ENCODE data around the gene SLC39A9. TPM values are rescaled to one million over a fixed set of nuclear protein-coding genes. Genes with fewer than 3 reads are reported as not detected.
A peak's percentile ranks its signal among the peaks of the same experiment; 100 is the strongest.

The SLC39A9 gene
- total and polyA plus RNA-seq, 2 of the 4 experiments (the other 2 are of a cell fraction) = 41.4 to 168 TPM

DNA sequence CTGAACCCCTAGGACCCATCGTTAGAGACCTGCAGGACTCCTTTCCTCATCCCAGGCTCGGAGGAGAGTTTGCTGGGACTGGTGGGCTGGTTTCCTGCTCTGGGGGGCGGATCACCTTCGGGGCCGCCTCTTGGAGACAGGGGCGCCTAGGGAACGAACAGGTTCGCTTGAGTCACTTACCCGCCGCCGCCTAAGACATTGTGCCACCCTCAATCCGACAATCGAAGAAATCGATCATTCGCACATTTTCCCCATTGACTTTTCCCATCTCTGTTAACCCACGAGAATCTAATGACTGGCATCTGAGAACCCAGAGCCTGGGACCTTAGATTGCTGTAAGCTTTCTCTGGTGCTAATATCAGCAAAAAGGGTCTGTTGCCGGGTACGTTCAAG, 322 bp downstream of the SLC39A9 start:
- peak overlapping the region; percentile 94 for H3K4ac ChIP-seq (ENCODE audit: low read depth, low read length)
- peaks cover 25% of the 10 kb centered on the region for H4K20me1 ChIP-seq (ENCODE audit: insufficient read depth, low read length)
- peak overlapping the region; percentile 73 for H2BK5ac ChIP-seq (ENCODE audit: low read depth, low read length, poor library complexity, severe bottlenecking)
- peak overlapping the region; percentile 94 for H3K27ac ChIP-seq (ENCODE audit: insufficient read depth, low read length)
- H4K8ac ChIP-seq (ENCODE audit: low read depth in 2 of 2, low read length in 2 of 2) = peak overlapping the region; percentile 58 to 98
- H3K23ac ChIP-seq (ENCODE audit: low read depth, low read length) = peak overlapping the region; percentile 89
- WGBS, 2 experiments (ENCODE audit: extremely low coverage in 2 of 2, insufficient read length in 1 of 2) = no CpG with 5 or more reads among the region's 18 CpGs
- intact Hi-C loops (cut with micrococcal nuclease) (loop anchor here (1.0 to 2.0 kb wide), 2 partner anchors 61 to 156 kb away; no protein-coding TSS in a partner anchor), in situ Hi-C loops (cut with MboI; ENCODE audit: low sequenced_read_pairs) (no loop called here), dilution Hi-C loops (cut with HindIII; ENCODE audit: low sequenced_read_pairs, unreplicated experiment) (no loop called here)
- CTCF ChIA-PET = no interaction called here
- H2BK20ac ChIP-seq (ENCODE audit: low read depth, low read length) = no peak overlapping the region
- peak overlapping the region; percentile 41; the same call in 1 of the 2 replicates for H2BK120ac ChIP-seq (ENCODE audit: low read depth, low read length)
- H3K9ac ChIP-seq (ENCODE audit: low read depth, low read length) = peak overlapping the region; percentile 96
- peak overlapping the region; percentile 95 for H4K91ac ChIP-seq (ENCODE audit: insufficient read depth, low read depth, low read length)
- ATAC-seq (ENCODE audit: low read depth) (peak; percentile 27), DNase-seq (no peak)
- POLR2A ChIA-PET (ENCODE audit: unreplicated experiment) = interaction anchor here (0.7 kb wide), 1 partner anchor 80 kb away, joined by 3 read pairs; no protein-coding TSS in a partner anchor
- peak overlapping the region; percentile 65 for H2AK5ac ChIP-seq (ENCODE audit: low read depth, low read length)
- H3K18ac ChIP-seq (ENCODE audit: low read depth, low read length) = peak overlapping the region; percentile 84
- no peaks in the 10 kb centered on the region for H3K27me3 ChIP-seq (ENCODE audit: control insufficient read depth, insufficient read depth, low read length)
- peak overlapping the region; percentile 57 for H3K4me3 ChIP-seq (ENCODE audit: insufficient read depth, low read depth, low read length)
- H3K9me1 ChIP-seq (ENCODE audit: insufficient read depth, low read length) = peaks cover 9% of the 10 kb centered on the region
- no peaks in the 10 kb centered on the region for H3K9me3 ChIP-seq (ENCODE audit: control insufficient read depth, insufficient read depth, low read length)
- peaks cover 7% of the 10 kb centered on the region for H3K36me3 ChIP-seq (ENCODE audit: control insufficient read depth, insufficient read depth, low read length)
- H2BK15ac ChIP-seq (ENCODE audit: low read depth, low read length) = peak overlapping the region; percentile 41; the same call in 1 of the 3 replicates
- peak overlapping the region; percentile 84 for H2AFZ ChIP-seq (replicated peaks; ENCODE audit: low read length, poor library complexity)
- peak overlapping the region; percentile 86 for H3K4me2 ChIP-seq (ENCODE audit: low read depth, low read length)
- H3K14ac ChIP-seq (replicated peaks; ENCODE audit: low read depth, low read length) = peak overlapping the region; percentile 95
- H4K5ac ChIP-seq (ENCODE audit: low read depth, low read length) = peak overlapping the region; percentile 98
- TSS peak; percentile 97 for BruUV-seq (replicated peaks)
- TF ChIP-seq RFX5 (IDR thresholded peaks at IDR 0.05; ENCODE audit: low read depth, low read length) (no peak), SMC3 (IDR thresholded peaks at IDR 0.05; ENCODE audit: low read depth, low read length) (no peak), CEBPB (IDR thresholded peaks at IDR 0.05; ENCODE audit: low read depth, low read length) (no peak), MAFK (IDR thresholded peaks at IDR 0.05; ENCODE audit: low read depth, low read length) (no peak), BHLHE40 (IDR thresholded peaks at IDR 0.05; ENCODE audit: low read depth, low read length) (no peak), RAD21 (IDR thresholded peaks at IDR 0.05; ENCODE audit: low read length) (no peak), POLR2A (IDR thresholded peaks at IDR 0.05; ENCODE audit: low read depth, low read length) (no peak), CHD1 (IDR thresholded peaks at IDR 0.05; ENCODE audit: low read depth, low read length) (no peak), RCOR1 (IDR thresholded peaks at IDR 0.05; ENCODE audit: insufficient replicate concordance, low read length) (no peak), NFE2L2 (IDR thresholded peaks at IDR 0.05; ENCODE audit: low read depth, low read length) (no peak), MAZ (IDR thresholded peaks at IDR 0.05; ENCODE audit: borderline replicate concordance, low read depth, low read length) (no peak), FOS (IDR thresholded peaks at IDR 0.05; ENCODE audit: low read depth, low read length) (no peak), MXI1 (IDR thresholded peaks at IDR 0.05; ENCODE audit: borderline replicate concordance, low read depth, low read length) (no peak)
- TF ChIP-seq, protein P1, sequence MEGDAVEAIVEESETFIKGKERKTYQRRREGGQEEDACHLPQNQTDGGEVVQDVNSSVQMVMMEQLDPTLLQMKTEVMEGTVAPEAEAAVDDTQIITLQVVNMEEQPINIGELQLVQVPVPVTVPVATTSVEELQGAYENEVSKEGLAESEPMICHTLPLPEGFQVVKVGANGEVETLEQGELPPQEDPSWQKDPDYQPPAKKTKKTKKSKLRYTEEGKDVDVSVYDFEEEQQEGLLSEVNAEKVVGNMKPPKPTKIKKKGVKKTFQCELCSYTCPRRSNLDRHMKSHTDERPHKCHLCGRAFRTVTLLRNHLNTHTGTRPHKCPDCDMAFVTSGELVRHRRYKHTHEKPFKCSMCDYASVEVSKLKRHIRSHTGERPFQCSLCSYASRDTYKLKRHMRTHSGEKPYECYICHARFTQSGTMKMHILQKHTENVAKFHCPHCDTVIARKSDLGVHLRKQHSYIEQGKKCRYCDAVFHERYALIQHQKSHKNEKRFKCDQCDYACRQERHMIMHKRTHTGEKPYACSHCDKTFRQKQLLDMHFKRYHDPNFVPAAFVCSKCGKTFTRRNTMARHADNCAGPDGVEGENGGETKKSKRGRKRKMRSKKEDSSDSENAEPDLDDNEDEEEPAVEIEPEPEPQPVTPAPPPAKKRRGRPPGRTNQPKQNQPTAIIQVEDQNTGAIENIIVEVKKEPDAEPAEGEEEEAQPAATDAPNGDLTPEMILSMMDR (conservative IDR thresholded peaks at IDR 0.05; ENCODE audit: low read depth, low read length) = no peak
- TF ChIP-seq, protein P2, sequence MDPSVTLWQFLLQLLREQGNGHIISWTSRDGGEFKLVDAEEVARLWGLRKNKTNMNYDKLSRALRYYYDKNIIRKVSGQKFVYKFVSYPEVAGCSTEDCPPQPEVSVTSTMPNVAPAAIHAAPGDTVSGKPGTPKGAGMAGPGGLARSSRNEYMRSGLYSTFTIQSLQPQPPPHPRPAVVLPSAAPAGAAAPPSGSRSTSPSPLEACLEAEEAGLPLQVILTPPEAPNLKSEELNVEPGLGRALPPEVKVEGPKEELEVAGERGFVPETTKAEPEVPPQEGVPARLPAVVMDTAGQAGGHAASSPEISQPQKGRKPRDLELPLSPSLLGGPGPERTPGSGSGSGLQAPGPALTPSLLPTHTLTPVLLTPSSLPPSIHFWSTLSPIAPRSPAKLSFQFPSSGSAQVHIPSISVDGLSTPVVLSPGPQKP (IDR thresholded peaks at IDR 0.05; ENCODE audit: borderline replicate concordance, low read depth, low read length) = no peak
- peak overlapping the region; percentile 83 for H3K56ac ChIP-seq (ENCODE audit: extremely low read depth, insufficient read depth, low read length)
- peaks cover 1% of the 10 kb centered on the region; the same call in 1 of the 2 replicates for H3K4me1 ChIP-seq (ENCODE audit: control insufficient read depth, insufficient read depth, low read length)
- H3K79me1 ChIP-seq (ENCODE audit: low read depth in 1 of 2, low read length in 2 of 2) = peaks cover 21 to 61% of the 10 kb centered on the region in 2 experiments
- peak overlapping the region; percentile 59 for H2AK9ac ChIP-seq (replicated peaks; ENCODE audit: low read depth, low read length, poor library complexity)
